Breast epithelium (tissue), 3 donors: Measurements from ENCODE around the gene TCTN1.

ENCODE experiments used
- CTCF ChIP-seq, 3 donors: fragments of 450-650 bp; IDR thresholded peaks; one replicate each; pipeline ENCODE4 v1.5.1; 2016 to 2017; ENCODE audit warnings: antibody characterized with exemption in 3 of 3, mild to moderate bottlenecking in 3 of 3, moderate library complexity in 3 of 3
- POLR2A ChIP-seq: fragments of 450-650 bp; IDR thresholded peaks from one replicate; pipeline ENCODE4 v1.6.1; 2016; ENCODE audit warnings: antibody characterized with exemption, mild to moderate bottlenecking, moderate library complexity
- POLR2AphosphoS5 ChIP-seq, 3 donors: sonication (generic); formaldehyde crosslinking; IDR thresholded peaks; one replicate each; pipeline ENCODE4 v1.6.1; 2017; ENCODE audit warnings: antibody characterized with exemption in 3 of 3

- TF ChIP-seq CTCF (IDR thresholded peaks at IDR 0.05) (no peak), POLR2A (no peak), POLR2AphosphoS5 (IDR thresholded peaks at IDR 0.05) (no peak)
Measured at GRCh38 chr12:110693731-110694130, 79.8 kb downstream of the TCTN1 start.
